ENCODE results near the gene JAGN1.
A peak's percentile ranks its signal among the peaks of the same experiment; 100 is the strongest.
"Not testable (repeated sequence)": the region's sequence is repeated elsewhere in the genome, so short reads cannot be mapped to it uniquely, and the experiment has no call there.

The JAGN1 gene

GRCh38 chr3:9916734-9917680 is 26.6 kb downstream of the JAGN1 start, which contains the start of gene IL17RC:
TSS of gene IL17RC (plus strand) at chr3:9917098. CDS start at chr3:9917316, 218 bp downstream.
- DNase-seq (ENCODE audit: low read depth in 2 of 3, low spot score in 2 of 3): no peak

- no peak for DNase-seq (ENCODE audit: low read depth in 2 of 3, low spot score in 2 of 3)
Observed at GRCh38 chr3:9917820-9918219, 27.4 kb downstream of the JAGN1 start.

- no peak for DNase-seq (ENCODE audit: low read depth in 2 of 3, low spot score in 2 of 3)
Observed at GRCh38 chr3:9918261-9919038, 28.0 kb downstream of the JAGN1 start.

- DNase-seq (ENCODE audit: low read depth in 2 of 3, low spot score in 2 of 3): no peak
Observed at GRCh38 chr3:9928158-9928557, 37.7 kb downstream of the JAGN1 start.

- no peak for DNase-seq (ENCODE audit: low read depth in 2 of 3, low spot score in 2 of 3)
Observed at GRCh38 chr3:9930804-9931418, 40.5 kb downstream of the JAGN1 start.

- no peak for DNase-seq (ENCODE audit: low read depth in 2 of 3, low spot score in 2 of 3)
Observed at GRCh38 chr3:9932535-9932842, 42.1 kb downstream of the JAGN1 start.

- peak; percentile 65 to 79 (median 71) for DNase-seq (ENCODE audit: low read depth in 2 of 3, low spot score in 2 of 3)
Observed at GRCh38 chr3:9932843-9933560, 42.6 kb downstream of the JAGN1 start.

GRCh38 chr3:9933561-9934234 is 43.3 kb downstream of the JAGN1 start, which contains the start of gene CRELD1:
TSS of gene CRELD1 (plus strand) at chr3:9933834. CDS start at chr3:9934439, 605 bp downstream.
- peak; percentile 88 to 95 (median 89) for DNase-seq (ENCODE audit: low read depth in 2 of 3, low spot score in 2 of 3)

GRCh38 chr3:9934235-9934621 is 43.8 kb downstream of the JAGN1 start:
- DNase-seq (ENCODE audit: low read depth in 2 of 3, low spot score in 2 of 3): no peak

GRCh38 chr3:9934993-9935392 is 44.6 kb downstream of the JAGN1 start:
- no peak for DNase-seq (ENCODE audit: low read depth in 2 of 3, low spot score in 2 of 3)

GRCh38 chr3:9935966-9936510 is 45.6 kb downstream of the JAGN1 start:
- DNase-seq (ENCODE audit: low read depth in 2 of 3, low spot score in 2 of 3): no peak

- DNase-seq (ENCODE audit: low read depth in 2 of 3, low spot score in 2 of 3): no peak
Observed at GRCh38 chr3:9937486-9938238, 47.3 kb downstream of the JAGN1 start.

GRCh38 chr3:9938966-9939365 is 48.6 kb downstream of the JAGN1 start:
- no peak for DNase-seq (ENCODE audit: low read depth in 2 of 3, low spot score in 2 of 3)

GRCh38 chr3:9939906-9940305 is 49.5 kb downstream of the JAGN1 start:
- not testable (repeated sequence) for DNase-seq (ENCODE audit: low read depth in 2 of 3, low spot score in 2 of 3)

- no peak for DNase-seq (ENCODE audit: low read depth in 2 of 3, low spot score in 2 of 3)
Observed at GRCh38 chr3:9940746-9941145, 50.3 kb downstream of the JAGN1 start.

- no peak for DNase-seq (ENCODE audit: low read depth in 2 of 3, low spot score in 2 of 3)
Observed at GRCh38 chr3:9942164-9942563, 51.8 kb downstream of the JAGN1 start.

GRCh38 chr3:9942934-9943690 is 52.7 kb downstream of the JAGN1 start:
- no peak for DNase-seq (ENCODE audit: low read depth in 2 of 3, low spot score in 2 of 3)

All from activated CD8-positive, alpha-beta memory T cell treated with anti-CD3 and anti-CD28 coated beads for 48 hours (primary cell).